Heart right ventricle (tissue), 16 donors: ENCODE results near the gene PGBD1. TPM values are rescaled to one million over a fixed set of nuclear protein-coding genes. Genes with fewer than 3 reads are reported as not detected.

Source experiments
- ATAC-seq, 8 donors: fragments of 200-7000 bp; cut with Tn5 transposase; one replicate each; pipeline ENCODE4 v1.9.1; 2020; ENCODE audit warnings: mild to moderate bottlenecking in 8 of 8, moderate library complexity in 8 of 8, moderate number of reproducible peaks in 1 of 8
- DNase-seq, 2 donors: peaks; one replicate each; pipeline ENCODE4 v3.0.0-alpha.2; 2020
- H3K27ac ChIP-seq, 10 donors: fragments of 200-600 bp; sonication (generic) in 2 of 10; one replicate each; pipeline versions ENCODE4 v1.5.0 to v1.8.0; 2020 to 2022; ENCODE audit warnings: mild to moderate bottlenecking in 3 of 10
- H3K27me3 ChIP-seq, 7 donors: fragments of 200-600 bp; one replicate each; pipeline ENCODE4 v1.8.0; 2021 to 2022; ENCODE audit warnings: mild to moderate bottlenecking in 2 of 7
- H3K36me3 ChIP-seq, 9 donors: fragments of 200-600 bp; sonication (generic) in 1 of 9; one replicate each; pipeline versions ENCODE4 v1.5.0 to v1.8.0; 2020 to 2022; ENCODE audit warnings: mild to moderate bottlenecking in 2 of 9
- H3K4me1 ChIP-seq, 9 donors: fragments of 200-600 bp; sonication (generic) in 1 of 9; one replicate each; pipeline versions ENCODE4 v1.5.0 to v1.8.0; 2020 to 2022; ENCODE audit warnings: mild to moderate bottlenecking in 4 of 9
- H3K4me3 ChIP-seq, 10 donors: fragments of 200-600 bp; sonication (generic) in 2 of 10; one replicate each; pipeline versions ENCODE4 v1.5.0 to v1.8.0; 2020 to 2022; ENCODE audit warnings: mild to moderate bottlenecking in 7 of 10, moderate library complexity in 2 of 10
- H3K9me3 ChIP-seq, 11 donors: fragments of 200-600 bp in 10 of 11; sonication (generic) in 2 of 11; one replicate each; pipeline versions ENCODE4 v1.5.0 to v1.8.0; 2013 to 2022; ENCODE audit warnings: mild to moderate bottlenecking in 2 of 11, control low read depth in 1 of 11, moderate library complexity in 1 of 11
- WGBS, 2 donors: extraction: QIAGEN DNeasy Blood & Tissue Kit; methylation state at CpG; one replicate each; pipeline ENCODE4 v1.1.7; 2013; ENCODE audit warnings: inconsistent platforms in 1 of 2; 5-methylcytosine and 5-hydroxymethylcytosine counted together
- intact Hi-C, 10 donors: fragments of 100-400 bp; cut with DNase I; formaldehyde crosslinking; loops; one replicate each; pipeline versions ENCODE4 v1.11.1 to v1.14.2; 2022
- polyA plus RNA-seq, 2 donors: library from polyadenylated mRNA; stranded (reverse); fragments of 200-250 nt; gene quantifications; one replicate each; pipeline ENCODE4 v1.2.3, GENCODE V29; 2013
- total RNA-seq, 10 donors: library from RNA; stranded (reverse); fragmentation: NEBNext Ultra II Directional in 3 of 10; extraction: Animal tissue kit (Norgen Biotek cat#: 25700) in 3 of 10; gene quantifications; one replicate each; pipeline versions ENCODE4 v1.2.1 to v1.2.4, GENCODE V29; 2021 to 2023
- TF ChIP-seq, protein P1 (sequence below), 9 donors: fragments of 200-600 bp; sonication (generic) in 2 of 9; IDR thresholded peaks; one replicate each; pipeline versions ENCODE4 v1.5.0 to v1.8.0; 2021 to 2022; ENCODE audit warnings: antibody characterized with exemption in 9 of 9, mild to moderate bottlenecking in 5 of 9, moderate library complexity in 1 of 9
- donor health status: Arrhythmogenic right ventricular cardiomyopathy.
- donor health status: ischemic (EF 13 %, LVEDD 7.1; RV severe dilation, severe dysfunction).
- donor health status: healthy with polysubstance abuse.
- donor health status: DM: no; HTN: yes; CAD: no.
- donor health status: DM: no; HTN: no; CAD: no.
- donor health status: ischemic (EF 25% LVEDD 6.9; RV normal size, moderate dysfunction).
- donor health status: ischemic (EF 25% LVEDD 5.7; RV mildly dilated, moderate dysfunction).
- donor health status: healthy.
- donor health status: DM: yes; HTN: yes; CAD: no.
- donor health status: Ischemic cardiomyopathy.
- donor health status: ischemic (EF 35%, LVEDD 5.7; RV mildly dilated, moderate dysfunction).
- donor health status: nonischemic (EF 11% LVEDD 7.7; RV severe dilation, severe dysfunction).
- donor health status: DM: yes; HTN: yes; CAD: no.
- donor health status: PGD.
- donor health status: ischemic (EF 29% LVEDD 5.4; RV normal size, mild dysfunction).
- donor health status: nonischemic (EF 23%, LVEDD 6.1; RV moderate dilation, normal function).

The PGBD1 gene
- total and polyA plus RNA-seq, 12 donors, result 1.6 to 4.6 (median 2.8) TPM

DNA sequence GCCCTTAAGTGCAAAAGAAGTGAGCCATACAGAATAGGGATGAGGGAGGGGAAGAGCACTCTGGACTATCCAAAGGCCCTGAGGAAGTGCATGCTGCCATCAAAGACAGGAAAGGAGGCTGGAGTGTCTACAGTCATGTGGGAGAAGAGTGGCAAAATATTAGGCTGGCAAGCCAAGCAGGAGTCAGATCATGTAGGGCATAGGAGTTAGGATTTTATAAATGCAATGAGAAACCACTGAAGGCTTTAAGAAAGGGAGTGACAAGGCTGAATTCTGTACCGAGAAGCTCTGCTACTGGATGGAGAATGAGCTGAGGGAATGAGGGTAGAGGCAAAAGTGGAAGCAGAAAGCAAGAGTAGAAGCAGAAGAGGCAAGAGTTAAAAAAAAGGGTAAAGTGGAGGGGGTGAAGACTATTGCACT lies 52.2 kb downstream of the PGBD1 start:
- Histone ChIP-seq H3K4me3 (no peak overlapping the region), H3K27ac (peak overlapping the region in 1 of 10 donors; percentile 97), H3K36me3 (peaks cover 0 to 18% (median 4%) of the 10 kb centered on the region in 9 donors), H3K9me3 (peaks cover 0 to 16% (median 0%) of the 10 kb centered on the region in 11 donors), H3K27me3 (no peaks in the 10 kb centered on the region), H3K4me1 (peaks cover 0 to 25% (median 11%) of the 10 kb centered on the region in 9 donors)
- DNase-seq (no peak), ATAC-seq (no peak)
- 85 to 89% methylated on average over 1 of the region's 1 CpG for WGBS, 2 donors
- intact Hi-C loops, result loop anchor here in 3 of 10 donors (5.0 to 10.0 kb wide), 2 partner anchors 49 to 51 kb away; partner anchors contain the start of gene PGBD1 (in 3 of the 3)
- TF ChIP-seq, protein P1, sequence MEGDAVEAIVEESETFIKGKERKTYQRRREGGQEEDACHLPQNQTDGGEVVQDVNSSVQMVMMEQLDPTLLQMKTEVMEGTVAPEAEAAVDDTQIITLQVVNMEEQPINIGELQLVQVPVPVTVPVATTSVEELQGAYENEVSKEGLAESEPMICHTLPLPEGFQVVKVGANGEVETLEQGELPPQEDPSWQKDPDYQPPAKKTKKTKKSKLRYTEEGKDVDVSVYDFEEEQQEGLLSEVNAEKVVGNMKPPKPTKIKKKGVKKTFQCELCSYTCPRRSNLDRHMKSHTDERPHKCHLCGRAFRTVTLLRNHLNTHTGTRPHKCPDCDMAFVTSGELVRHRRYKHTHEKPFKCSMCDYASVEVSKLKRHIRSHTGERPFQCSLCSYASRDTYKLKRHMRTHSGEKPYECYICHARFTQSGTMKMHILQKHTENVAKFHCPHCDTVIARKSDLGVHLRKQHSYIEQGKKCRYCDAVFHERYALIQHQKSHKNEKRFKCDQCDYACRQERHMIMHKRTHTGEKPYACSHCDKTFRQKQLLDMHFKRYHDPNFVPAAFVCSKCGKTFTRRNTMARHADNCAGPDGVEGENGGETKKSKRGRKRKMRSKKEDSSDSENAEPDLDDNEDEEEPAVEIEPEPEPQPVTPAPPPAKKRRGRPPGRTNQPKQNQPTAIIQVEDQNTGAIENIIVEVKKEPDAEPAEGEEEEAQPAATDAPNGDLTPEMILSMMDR (IDR thresholded peaks at IDR 0.05), result no peak

DNA sequence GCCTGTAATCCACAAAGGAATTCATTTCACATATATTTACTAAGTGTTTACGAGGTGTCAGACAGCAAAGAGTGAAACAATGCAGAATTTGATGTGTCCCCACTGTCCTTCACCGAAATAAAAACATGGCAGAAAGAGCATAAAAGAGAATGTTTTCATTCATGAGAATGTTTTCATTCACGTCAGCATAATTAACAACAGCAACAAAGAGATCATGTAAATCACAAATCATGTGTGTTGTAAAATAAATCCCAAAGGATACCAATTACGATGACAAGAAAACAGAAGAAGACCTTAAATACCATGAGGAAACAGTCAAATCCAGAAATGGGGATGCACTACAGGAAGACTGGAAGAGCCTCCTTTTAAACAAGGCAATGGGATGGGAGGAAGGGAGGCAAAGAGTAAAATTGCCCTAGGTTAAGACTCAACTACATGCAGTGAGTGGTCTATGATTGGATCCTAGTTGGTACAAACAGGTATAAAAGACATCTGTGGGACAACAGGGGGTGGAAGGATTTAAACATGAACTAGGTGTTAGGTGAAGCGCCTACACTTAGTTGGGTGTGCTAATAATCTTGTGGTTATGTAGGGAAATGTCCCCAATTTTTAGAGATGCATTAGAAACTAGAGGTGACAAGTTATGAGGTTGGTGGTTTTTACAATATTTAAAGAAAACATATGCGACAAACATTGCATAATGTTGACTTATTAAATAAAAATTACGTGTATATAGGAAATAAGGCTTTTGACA lies 53.1 kb downstream of the PGBD1 start:
- Histone ChIP-seq H3K36me3 (peaks cover 0 to 9% (median 0%) of the 10 kb centered on the region in 9 donors), H3K4me1 (peaks cover 0 to 25% (median 11%) of the 10 kb centered on the region in 9 donors), H3K27ac (peak overlapping the region; percentile 88 to 97 (median 92)), H3K4me3 (peak overlapping the region in 8 of 10 donors; percentile 56 to 74 (median 64)), H3K9me3 (peaks cover 0 to 7% (median 0%) of the 10 kb centered on the region in 11 donors), H3K27me3 (no peaks in the 10 kb centered on the region)
- no peak for ATAC-seq
- TF ChIP-seq, protein P1 (IDR thresholded peaks at IDR 0.05), result no peak
- 89 to 91% methylated on average over 7 of the region's 7 CpGs for WGBS, 2 donors
- intact Hi-C loops, result loop anchor here in 8 of 10 donors (5.0 to 10.0 kb wide), 5 partner anchors 50 to 197 kb away; partner anchors contain the start of genes PGBD1 (in 4 of the 8) and ZSCAN26 (in 2 of the 8)
- no peak for DNase-seq

DNA sequence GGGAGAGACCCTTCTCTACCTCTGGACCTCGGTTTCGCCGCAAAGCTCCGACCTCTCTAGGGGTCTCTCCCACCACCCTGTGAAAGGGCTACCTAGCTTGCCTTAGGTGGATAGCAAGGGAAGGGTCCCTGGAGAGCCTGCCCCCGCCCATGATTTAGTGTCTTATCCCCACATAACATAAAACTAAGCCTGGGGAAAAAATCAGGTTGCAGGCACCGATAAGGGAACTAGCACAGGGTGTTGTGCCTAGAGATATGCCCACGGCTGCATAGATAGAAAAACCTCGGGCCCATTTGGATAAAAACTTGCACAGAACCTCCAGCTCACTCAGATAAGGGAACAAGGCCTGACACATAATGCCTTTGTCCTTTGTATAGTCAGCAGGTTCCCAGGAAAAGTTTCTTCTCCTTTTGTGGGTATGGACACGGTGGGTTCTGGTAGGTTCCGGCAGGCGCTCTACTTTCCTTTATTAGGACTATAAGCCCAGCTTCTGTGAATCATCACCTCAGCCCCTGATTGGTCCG lies 53.7 kb downstream of the PGBD1 start:
- peak overlapping the region; percentile 56 to 90 (median 66) for H3K4me3 ChIP-seq
- peaks cover 0 to 3% (median 0%) of the 10 kb centered on the region in 9 donors for H3K36me3 ChIP-seq
- H3K27ac ChIP-seq, result peak overlapping the region; percentile 88 to 97 (median 92)
- no peaks in the 10 kb centered on the region for H3K27me3 ChIP-seq
- WGBS, 2 donors, result 25 to 28% methylated on average over 12 of the region's 12 CpGs
- peaks cover 0 to 25% (median 11%) of the 10 kb centered on the region in 9 donors for H3K4me1 ChIP-seq
- TF ChIP-seq, protein P1 (IDR thresholded peaks at IDR 0.05), result no peak
- intact Hi-C loops, result loop anchor here in 7 of 10 donors (5.0 to 10.0 kb wide), 5 partner anchors 50 to 198 kb away; partner anchors contain the start of genes PGBD1 (in 3 of the 7) and ZSCAN26 (in 2 of the 7)
- peak in 1 of 8 donors; percentile 6 for ATAC-seq
- H3K9me3 ChIP-seq, result peaks cover 0 to 5% (median 0%) of the 10 kb centered on the region in 11 donors
- DNase-seq, result no peak
